ENCODE results near the gene TEX261.

DNA sequence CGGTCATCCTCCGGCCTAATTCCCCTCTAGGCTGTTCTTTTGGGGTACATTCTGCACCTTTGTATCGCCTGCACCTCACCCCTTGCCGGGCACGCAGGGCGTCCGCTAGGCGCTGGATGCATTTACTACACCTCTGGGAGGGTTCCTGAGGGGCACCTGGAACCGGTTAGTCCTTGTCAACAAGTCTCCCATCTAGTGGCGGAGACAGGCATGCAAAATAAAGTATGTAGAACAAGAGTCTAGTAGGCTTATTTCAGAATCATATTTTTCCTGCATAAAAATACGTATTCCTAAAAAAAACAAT lies 705 bp upstream of the TEX261 start:
- no peak for TF ChIP-seq GATA2 (IDR thresholded peaks at IDR 0.05; ENCODE audit: low read depth, low read length)
- no peak for TF ChIP-seq GATA3 (IDR thresholded peaks at IDR 0.05; ENCODE audit: low read depth, low read length)

Data from SH-SY5Y (cell line).